ENCODE results near the gene NPAS2.

DNA sequence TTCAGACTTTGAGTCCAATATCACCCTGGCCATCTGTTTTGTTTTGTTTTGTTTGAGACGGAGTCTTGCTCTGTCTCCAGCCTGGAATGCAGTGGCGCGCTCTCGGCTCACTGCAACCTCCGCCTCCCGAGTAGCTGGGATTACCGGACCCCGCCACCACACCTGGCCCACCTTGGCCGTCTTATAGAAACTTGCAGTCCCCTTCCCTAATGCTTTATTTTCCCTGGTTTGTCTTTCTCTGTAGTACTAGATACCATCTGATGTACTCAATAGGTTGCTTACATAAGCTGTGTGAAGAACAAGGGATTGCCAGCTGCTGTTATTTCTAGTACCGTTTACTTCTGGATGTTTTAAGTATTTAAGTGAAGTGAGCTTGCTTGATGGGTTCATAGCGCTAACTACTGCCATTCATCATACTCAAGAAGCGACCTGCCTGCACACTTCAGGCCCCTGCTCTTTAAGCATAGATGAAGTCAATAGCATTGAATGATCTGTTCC is 183.4 kb downstream of the NPAS2 start:
- TF ChIP-seq, protein P1, sequence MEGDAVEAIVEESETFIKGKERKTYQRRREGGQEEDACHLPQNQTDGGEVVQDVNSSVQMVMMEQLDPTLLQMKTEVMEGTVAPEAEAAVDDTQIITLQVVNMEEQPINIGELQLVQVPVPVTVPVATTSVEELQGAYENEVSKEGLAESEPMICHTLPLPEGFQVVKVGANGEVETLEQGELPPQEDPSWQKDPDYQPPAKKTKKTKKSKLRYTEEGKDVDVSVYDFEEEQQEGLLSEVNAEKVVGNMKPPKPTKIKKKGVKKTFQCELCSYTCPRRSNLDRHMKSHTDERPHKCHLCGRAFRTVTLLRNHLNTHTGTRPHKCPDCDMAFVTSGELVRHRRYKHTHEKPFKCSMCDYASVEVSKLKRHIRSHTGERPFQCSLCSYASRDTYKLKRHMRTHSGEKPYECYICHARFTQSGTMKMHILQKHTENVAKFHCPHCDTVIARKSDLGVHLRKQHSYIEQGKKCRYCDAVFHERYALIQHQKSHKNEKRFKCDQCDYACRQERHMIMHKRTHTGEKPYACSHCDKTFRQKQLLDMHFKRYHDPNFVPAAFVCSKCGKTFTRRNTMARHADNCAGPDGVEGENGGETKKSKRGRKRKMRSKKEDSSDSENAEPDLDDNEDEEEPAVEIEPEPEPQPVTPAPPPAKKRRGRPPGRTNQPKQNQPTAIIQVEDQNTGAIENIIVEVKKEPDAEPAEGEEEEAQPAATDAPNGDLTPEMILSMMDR (IDR thresholded peaks at IDR 0.05) = no peak
- TF ChIP-seq POLR2A (IDR thresholded peaks at IDR 0.05) (no peak), POLR2AphosphoS5 (IDR thresholded peaks at IDR 0.05) (no peak)
